Measurements from ENCODE around the gene BBS10.
"Not testable (repeated sequence)": the region's sequence is repeated elsewhere in the genome, so short reads cannot be mapped to it uniquely, and the experiment has no call there.

The BBS10 gene

GRCh38 chr12:76319595-76320319 is 28.5 kb downstream of the BBS10 start:
- H3K4me3 ChIP-seq (ENCODE audit: low read length); H3K4me1 ChIP-seq (ENCODE audit: control insufficient read depth, insufficient read depth, low read length); H3K9me3 ChIP-seq (ENCODE audit: control insufficient read depth, low read length); H3K27me3 ChIP-seq (ENCODE audit: control insufficient read depth, insufficient read depth, low read length); H3K36me3 ChIP-seq (ENCODE audit: control insufficient read depth, insufficient read depth, low read length); H3K9ac ChIP-seq (ENCODE audit: low read length): not testable (repeated sequence)

DNA sequence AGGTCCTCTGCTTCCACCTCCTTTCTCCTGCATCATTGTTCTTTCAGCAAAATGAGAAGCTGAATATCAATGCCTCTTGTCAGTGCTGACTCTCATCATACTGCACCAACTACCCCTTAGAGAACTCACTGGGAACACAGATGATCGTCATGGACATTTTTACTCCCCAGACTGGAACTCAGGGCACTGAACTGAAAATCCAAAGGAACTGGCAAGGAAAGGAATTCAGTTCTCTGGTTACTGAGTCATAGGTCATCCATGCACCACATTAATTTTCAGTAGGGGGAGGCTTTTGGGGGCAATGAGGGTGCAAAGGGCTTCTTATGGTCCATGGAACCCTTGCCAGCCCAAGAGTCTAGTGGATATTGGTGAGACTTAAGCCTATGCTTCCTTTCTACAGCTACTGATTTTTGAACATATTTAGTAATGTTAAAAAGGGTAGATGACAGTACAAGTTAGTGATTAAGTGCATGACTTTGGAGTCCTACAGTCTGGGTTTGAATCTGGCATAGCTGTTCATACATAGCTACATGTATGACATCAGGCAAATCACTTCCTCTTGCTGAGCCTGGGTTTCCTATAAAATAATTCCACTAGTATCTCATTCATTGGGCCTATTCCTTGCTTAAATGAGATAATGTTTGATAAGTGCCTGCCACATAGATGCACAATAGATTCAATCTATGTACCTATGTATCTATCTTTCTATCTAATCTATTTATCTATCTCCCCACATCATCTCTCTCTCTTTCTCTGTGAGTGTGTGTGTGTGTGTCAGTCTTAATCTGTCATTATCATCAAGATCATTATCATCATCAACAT is 29.2 kb downstream of the BBS10 start:
- H3K9me3 ChIP-seq (ENCODE audit: control insufficient read depth, low read length) = no peaks in the 10 kb centered on the region
- H3K36me3 ChIP-seq (ENCODE audit: control insufficient read depth, insufficient read depth, low read length) = no peaks in the 10 kb centered on the region
- no peak overlapping the region for H3K9ac ChIP-seq (ENCODE audit: low read length)
- no peak overlapping the region for H3K4me3 ChIP-seq (ENCODE audit: low read length)
- peaks cover 5% of the 10 kb centered on the region for H3K27me3 ChIP-seq (ENCODE audit: control insufficient read depth, insufficient read depth, low read length)
- no peaks in the 10 kb centered on the region for H3K4me1 ChIP-seq (ENCODE audit: control insufficient read depth, insufficient read depth, low read length)

DNA sequence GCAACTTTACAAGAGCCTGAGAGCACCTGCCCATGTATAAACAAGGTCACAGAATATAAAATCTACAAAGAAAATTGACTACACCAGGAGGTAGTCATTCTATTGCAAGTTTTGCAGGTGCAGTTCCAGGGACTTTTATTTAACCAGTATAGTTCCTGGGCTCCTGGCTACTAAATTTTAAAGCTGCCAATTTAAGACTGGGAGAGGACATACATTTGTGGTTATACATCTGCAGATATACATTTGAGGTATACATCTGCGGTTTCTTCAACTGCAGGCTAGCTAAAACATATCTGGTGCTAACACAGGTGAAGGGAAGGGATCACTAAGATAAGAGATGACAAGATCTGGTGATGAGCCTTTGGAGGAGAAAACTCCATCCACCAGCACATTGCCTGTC is 30.2 kb downstream of the BBS10 start:
- H3K4me3 ChIP-seq (ENCODE audit: low read length) = no peak overlapping the region
- peaks cover 5% of the 10 kb centered on the region for H3K27me3 ChIP-seq (ENCODE audit: control insufficient read depth, insufficient read depth, low read length)
- H3K36me3 ChIP-seq (ENCODE audit: control insufficient read depth, insufficient read depth, low read length) = no peaks in the 10 kb centered on the region
- H3K9me3 ChIP-seq (ENCODE audit: control insufficient read depth, low read length) = no peaks in the 10 kb centered on the region
- no peaks in the 10 kb centered on the region for H3K4me1 ChIP-seq (ENCODE audit: control insufficient read depth, insufficient read depth, low read length)
- H3K9ac ChIP-seq (ENCODE audit: low read length) = no peak overlapping the region

DNA sequence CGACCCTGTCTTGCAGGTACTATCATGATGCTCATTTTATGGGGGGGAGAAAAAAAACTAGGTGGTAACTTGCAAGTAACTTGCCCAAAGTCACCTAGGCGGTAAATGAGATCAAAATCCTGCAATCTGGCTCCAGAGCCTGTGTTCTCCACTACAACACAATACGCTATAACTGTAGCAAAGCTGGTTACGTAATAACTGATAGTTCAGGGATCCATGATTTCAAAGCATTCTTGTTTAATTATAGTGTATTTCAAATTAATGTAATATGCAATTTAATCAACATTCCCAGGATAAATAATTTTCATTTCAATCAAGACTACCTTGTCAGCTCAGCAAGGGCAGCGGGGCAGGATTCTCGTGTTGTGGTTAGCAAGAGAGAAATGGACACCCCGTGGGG is 31.7 kb downstream of the BBS10 start:
- Histone ChIP-seq H3K9ac (ENCODE audit: low read length) (no peak overlapping the region), H3K36me3 (ENCODE audit: control insufficient read depth, insufficient read depth, low read length) (no peaks in the 10 kb centered on the region), H3K9me3 (ENCODE audit: control insufficient read depth, low read length) (no peaks in the 10 kb centered on the region), H3K4me3 (ENCODE audit: low read length) (no peak overlapping the region), H3K27me3 (ENCODE audit: control insufficient read depth, insufficient read depth, low read length) (peaks cover 5% of the 10 kb centered on the region), H3K4me1 (ENCODE audit: control insufficient read depth, insufficient read depth, low read length) (no peaks in the 10 kb centered on the region)

DNA sequence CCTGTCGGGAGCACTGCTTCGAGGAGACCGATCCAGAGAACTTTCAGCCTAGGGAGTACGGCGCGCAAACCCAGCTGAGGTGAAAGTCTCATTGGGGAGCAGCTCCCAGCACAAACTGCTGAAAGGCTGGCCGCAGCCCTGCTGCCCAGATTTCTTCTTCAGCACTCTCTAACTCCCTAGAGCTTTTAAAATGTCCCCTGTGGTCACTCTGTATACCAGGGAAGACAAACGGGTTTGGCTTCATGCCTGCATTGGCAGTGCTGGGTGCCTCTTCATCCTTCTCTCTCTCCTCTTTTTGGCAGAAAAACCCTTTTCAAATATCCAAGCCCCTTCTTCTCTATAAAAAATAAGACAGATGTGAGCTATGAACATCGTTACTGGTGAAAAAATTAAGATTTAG is 34.9 kb downstream of the BBS10 start:
- Histone ChIP-seq H3K27me3 (ENCODE audit: control insufficient read depth, insufficient read depth, low read length) (peaks cover 5% of the 10 kb centered on the region), H3K9me3 (ENCODE audit: control insufficient read depth, low read length) (no peaks in the 10 kb centered on the region), H3K4me3 (ENCODE audit: low read length) (no peak overlapping the region), H3K36me3 (ENCODE audit: control insufficient read depth, insufficient read depth, low read length) (no peaks in the 10 kb centered on the region), H3K4me1 (ENCODE audit: control insufficient read depth, insufficient read depth, low read length) (no peaks in the 10 kb centered on the region), H3K9ac (ENCODE audit: low read length) (no peak overlapping the region)

GRCh38 chr12:76312315-76312714 is 35.9 kb downstream of the BBS10 start:
- Histone ChIP-seq H3K9me3 (ENCODE audit: control insufficient read depth, low read length) (no peaks in the 10 kb centered on the region), H3K9ac (ENCODE audit: low read length) (no peak overlapping the region), H3K4me3 (ENCODE audit: low read length) (no peak overlapping the region), H3K4me1 (ENCODE audit: control insufficient read depth, insufficient read depth, low read length) (no peaks in the 10 kb centered on the region), H3K36me3 (ENCODE audit: control insufficient read depth, insufficient read depth, low read length) (no peaks in the 10 kb centered on the region), H3K27me3 (ENCODE audit: control insufficient read depth, insufficient read depth, low read length) (peaks cover 5% of the 10 kb centered on the region)

DNA sequence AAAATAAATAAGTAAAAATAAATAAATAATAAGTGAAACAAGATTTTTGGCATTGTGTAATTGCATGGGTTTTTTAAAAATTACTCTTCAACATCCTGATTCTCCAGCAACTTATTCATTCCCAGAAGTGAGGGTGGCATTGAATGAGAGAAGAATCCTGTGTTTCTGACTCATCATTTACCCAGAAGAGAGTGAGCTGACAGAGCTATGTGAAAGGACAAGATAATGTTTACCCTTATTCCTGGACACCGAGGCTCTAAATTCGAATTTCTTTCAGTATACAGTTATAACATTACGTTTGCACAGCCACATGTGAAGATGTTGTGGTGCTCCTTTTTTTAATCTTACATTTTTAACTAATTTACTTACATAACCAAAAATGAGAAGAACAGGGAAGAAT is 36.4 kb downstream of the BBS10 start:
- no peak overlapping the region for H3K4me3 ChIP-seq (ENCODE audit: low read length)
- H3K27me3 ChIP-seq (ENCODE audit: control insufficient read depth, insufficient read depth, low read length) = peaks cover 5% of the 10 kb centered on the region
- H3K36me3 ChIP-seq (ENCODE audit: control insufficient read depth, insufficient read depth, low read length) = no peaks in the 10 kb centered on the region
- H3K9ac ChIP-seq (ENCODE audit: low read length) = no peak overlapping the region
- H3K4me1 ChIP-seq (ENCODE audit: control insufficient read depth, insufficient read depth, low read length) = no peaks in the 10 kb centered on the region
- no peaks in the 10 kb centered on the region for H3K9me3 ChIP-seq (ENCODE audit: control insufficient read depth, low read length)

- H3K9ac ChIP-seq (ENCODE audit: low read length) = no peak overlapping the region
- H3K4me3 ChIP-seq (ENCODE audit: low read length) = no peak overlapping the region
- no peaks in the 10 kb centered on the region for H3K27me3 ChIP-seq (ENCODE audit: control insufficient read depth, insufficient read depth, low read length)
- no peaks in the 10 kb centered on the region for H3K9me3 ChIP-seq (ENCODE audit: control insufficient read depth, low read length)
- H3K4me1 ChIP-seq (ENCODE audit: control insufficient read depth, insufficient read depth, low read length) = no peaks in the 10 kb centered on the region
- no peaks in the 10 kb centered on the region for H3K36me3 ChIP-seq (ENCODE audit: control insufficient read depth, insufficient read depth, low read length)
Observed at GRCh38 chr12:76310110-76310509, 38.1 kb downstream of the BBS10 start.

DNA sequence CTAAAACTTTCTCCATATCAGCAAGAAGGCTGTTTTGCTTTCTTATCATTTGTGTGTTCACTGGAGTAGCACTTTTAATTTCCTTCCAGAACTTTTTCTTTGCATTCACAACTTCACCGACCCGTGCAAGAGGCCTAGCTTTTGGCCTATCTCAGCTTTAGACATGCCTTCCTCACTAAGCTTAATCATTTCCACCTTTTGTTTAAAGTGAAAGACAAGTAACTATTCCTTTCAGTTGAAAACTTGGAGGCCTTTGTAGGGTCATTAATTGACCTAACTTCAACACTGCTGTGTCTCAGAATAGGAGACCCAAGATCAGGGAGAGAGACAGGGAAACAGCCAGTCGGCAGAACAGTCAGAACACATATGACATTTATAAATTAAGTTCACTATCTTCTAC is 39.3 kb downstream of the BBS10 start:
- H3K9ac ChIP-seq (ENCODE audit: low read length) = no peak overlapping the region
- no peaks in the 10 kb centered on the region for H3K36me3 ChIP-seq (ENCODE audit: control insufficient read depth, insufficient read depth, low read length)
- H3K4me3 ChIP-seq (ENCODE audit: low read length) = no peak overlapping the region
- no peaks in the 10 kb centered on the region for H3K9me3 ChIP-seq (ENCODE audit: control insufficient read depth, low read length)
- H3K4me1 ChIP-seq (ENCODE audit: control insufficient read depth, insufficient read depth, low read length) = no peaks in the 10 kb centered on the region
- no peaks in the 10 kb centered on the region for H3K27me3 ChIP-seq (ENCODE audit: control insufficient read depth, insufficient read depth, low read length)

DNA sequence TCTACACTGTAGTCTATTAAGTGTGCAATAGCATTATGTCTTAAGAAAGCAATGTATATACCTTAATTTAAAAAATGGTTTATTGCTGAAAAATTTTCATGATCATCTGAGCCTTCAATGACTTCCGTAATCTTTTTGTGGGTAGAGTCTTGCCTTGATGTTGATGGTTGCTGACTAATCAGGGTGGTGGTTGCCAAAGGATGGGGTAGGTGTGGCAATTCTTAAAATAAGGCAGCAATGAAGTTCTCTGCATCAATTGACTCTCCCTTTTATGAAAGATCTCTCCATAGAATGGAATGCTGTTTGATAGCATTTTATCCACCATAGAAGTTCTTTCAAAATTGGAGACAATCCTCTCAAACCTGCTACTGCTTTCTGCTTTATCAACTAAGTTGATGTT is 41.1 kb downstream of the BBS10 start:
- Histone ChIP-seq H3K9me3 (ENCODE audit: control insufficient read depth, low read length) (no peaks in the 10 kb centered on the region), H3K4me3 (ENCODE audit: low read length) (no peak overlapping the region), H3K4me1 (ENCODE audit: control insufficient read depth, insufficient read depth, low read length) (no peaks in the 10 kb centered on the region), H3K36me3 (ENCODE audit: control insufficient read depth, insufficient read depth, low read length) (no peaks in the 10 kb centered on the region), H3K27me3 (ENCODE audit: control insufficient read depth, insufficient read depth, low read length) (no peaks in the 10 kb centered on the region), H3K9ac (ENCODE audit: low read length) (no peak overlapping the region)

- Histone ChIP-seq H3K36me3 (ENCODE audit: control insufficient read depth, insufficient read depth, low read length) (no peaks in the 10 kb centered on the region), H3K4me3 (ENCODE audit: low read length) (no peak overlapping the region), H3K9me3 (ENCODE audit: control insufficient read depth, low read length) (no peaks in the 10 kb centered on the region), H3K9ac (ENCODE audit: low read length) (no peak overlapping the region), H3K4me1 (ENCODE audit: control insufficient read depth, insufficient read depth, low read length) (no peaks in the 10 kb centered on the region), H3K27me3 (ENCODE audit: control insufficient read depth, insufficient read depth, low read length) (no peaks in the 10 kb centered on the region)
Observed at GRCh38 chr12:76303989-76304460, 44.2 kb downstream of the BBS10 start.

DNA sequence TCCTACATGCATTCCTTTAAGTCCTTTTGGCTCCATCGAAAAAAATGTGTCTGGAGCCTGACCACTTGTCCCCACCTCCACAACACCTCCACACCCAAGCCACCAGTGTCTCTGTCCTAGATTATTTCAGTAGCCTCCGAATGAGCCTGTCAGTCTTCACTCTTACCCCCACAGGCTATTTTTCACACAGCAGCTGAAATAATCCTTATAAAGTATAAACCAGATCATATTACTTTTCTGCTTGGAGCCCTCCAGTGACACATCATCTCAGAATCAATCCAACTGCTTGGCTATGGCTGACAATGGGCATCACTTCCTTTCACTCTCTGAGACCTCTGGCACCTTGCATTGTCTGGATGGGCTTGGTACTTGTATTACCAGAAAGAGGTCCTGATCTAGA is 44.9 kb downstream of the BBS10 start:
- H3K9me3 ChIP-seq (ENCODE audit: control insufficient read depth, low read length) = no peaks in the 10 kb centered on the region
- no peak overlapping the region for H3K4me3 ChIP-seq (ENCODE audit: low read length)
- no peaks in the 10 kb centered on the region for H3K36me3 ChIP-seq (ENCODE audit: control insufficient read depth, insufficient read depth, low read length)
- no peak overlapping the region for H3K9ac ChIP-seq (ENCODE audit: low read length)
- H3K27me3 ChIP-seq (ENCODE audit: control insufficient read depth, insufficient read depth, low read length) = no peaks in the 10 kb centered on the region
- no peaks in the 10 kb centered on the region for H3K4me1 ChIP-seq (ENCODE audit: control insufficient read depth, insufficient read depth, low read length)

Data from mucosa of stomach (tissue), 1 donor.